NCI-H524 treated with DMSO at 0.1 percent for 48 hours (cell line): ENCODE data around the gene GJD4.

Source experiments
- DNase-seq: peaks from one replicate; lab custom pipeline; 2025; lab: John Stamatoyannopoulos, UW

The GJD4 gene

GRCh38 chr10:35579116-35579515, 26.0 kb upstream of the GJD4 start:
- no peak for DNase-seq

GRCh38 chr10:35579726-35580422, 25.3 kb upstream of the GJD4 start:
- no peak for DNase-seq

GRCh38 chr10:35580423-35580770, 24.7 kb upstream of the GJD4 start:
- no peak for DNase-seq

- DNase-seq, result no peak
Measured at GRCh38 chr10:35581655-35582054, 23.5 kb upstream of the GJD4 start.

GRCh38 chr10:35584946-35585345, 20.2 kb upstream of the GJD4 start:
- DNase-seq, result no peak

- DNase-seq, result no peak
Measured at GRCh38 chr10:35585356-35585755, 19.8 kb upstream of the GJD4 start.

- no peak for DNase-seq
Measured at GRCh38 chr10:35585903-35586535, 19.1 kb upstream of the GJD4 start.

- DNase-seq, result no peak
Measured at GRCh38 chr10:35588836-35589235, 16.3 kb upstream of the GJD4 start.

GRCh38 chr10:35592441-35592840, 12.7 kb upstream of the GJD4 start:
- DNase-seq, result peak; percentile 43

- no peak for DNase-seq
Measured at GRCh38 chr10:35594115-35595079, 10.7 kb upstream of the GJD4 start.

- DNase-seq, result no peak
Measured at GRCh38 chr10:35595106-35595505, 10.0 kb upstream of the GJD4 start.

- DNase-seq, result no peak
Measured at GRCh38 chr10:35598379-35598778, 6.8 kb upstream of the GJD4 start.

GRCh38 chr10:35600193-35600592, 4.9 kb upstream of the GJD4 start:
- no peak for DNase-seq

- DNase-seq, result no peak
Measured at GRCh38 chr10:35606430-35606829, 1.3 kb downstream of the GJD4 start.

GRCh38 chr10:35607475-35608327, 2.6 kb downstream of the GJD4 start:
- no peak for DNase-seq

- DNase-seq, result no peak
Measured at GRCh38 chr10:35608328-35608672, 3.2 kb downstream of the GJD4 start.

GRCh38 chr10:35611750-35612149, 6.6 kb downstream of the GJD4 start:
- no peak for DNase-seq

GRCh38 chr10:35612385-35613106, 7.4 kb downstream of the GJD4 start:
- no peak for DNase-seq

- no peak for DNase-seq
Measured at GRCh38 chr10:35613107-35613440, 7.9 kb downstream of the GJD4 start.

GRCh38 chr10:35613597-35614226, 8.6 kb downstream of the GJD4 start:
- no peak for DNase-seq

- DNase-seq, result no peak
Measured at GRCh38 chr10:35614312-35614711, 9.2 kb downstream of the GJD4 start.
